ENCODE measurements around the gene TMEM45B. TPM values are rescaled to one million over a fixed set of nuclear protein-coding genes. Genes with fewer than 3 reads are reported as not detected.
"Not testable (repeated sequence)": the region's sequence is repeated elsewhere in the genome, so short reads cannot be mapped to it uniquely, and the experiment has no call there.

The TMEM45B gene
- total and polyA plus RNA-seq, 2 experiments from 2014 or later = 97.2 to 114 TPM

DNA sequence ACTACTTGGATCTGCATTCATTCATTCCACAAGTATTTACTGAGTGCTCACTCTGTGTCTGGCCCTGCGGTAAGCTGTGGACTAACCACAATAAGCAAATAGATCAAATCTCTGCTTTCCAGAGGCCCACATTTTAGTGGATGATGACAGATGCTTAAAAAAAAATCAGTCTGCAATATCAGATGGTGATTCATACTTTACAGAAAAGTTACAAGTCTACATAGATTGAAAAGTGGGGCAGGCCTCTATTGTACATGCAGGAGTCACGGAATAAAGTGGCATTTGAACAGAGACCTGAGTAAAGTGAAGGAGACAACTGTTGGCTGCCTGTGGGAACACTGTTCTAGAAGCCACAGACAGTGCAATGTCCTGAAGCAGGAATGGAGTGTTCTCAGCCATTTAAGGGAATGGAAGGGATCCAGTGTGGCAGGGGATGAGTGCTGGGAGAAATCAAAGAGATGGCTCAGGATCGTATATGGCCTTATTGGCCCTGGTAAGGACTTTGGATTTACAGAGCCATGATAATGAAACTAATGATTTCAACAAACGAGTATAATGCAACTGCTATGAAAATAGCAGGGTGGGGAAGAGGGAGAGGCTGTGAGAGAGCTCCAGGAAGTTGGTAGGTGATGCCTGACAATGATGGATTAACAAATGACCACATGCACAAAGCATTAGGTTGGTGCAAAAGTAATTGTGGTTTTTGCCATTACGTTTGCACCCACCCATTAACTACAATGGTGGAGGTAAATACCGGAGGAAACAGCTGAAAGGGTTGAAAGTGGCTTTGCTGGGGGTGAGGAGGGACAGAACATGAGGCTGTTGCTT is 31.1 kb downstream of the TMEM45B start:
- Histone ChIP-seq H3K27me3 (no peaks in the 10 kb centered on the region), H3K4me2 (peak overlapping the region; percentile 23), H3K9me2 (replicated peaks; ENCODE audit: insufficient read depth) (no peaks in the 10 kb centered on the region), H3K4me1 (ENCODE audit: insufficient read depth) (peaks cover 15% of the 10 kb centered on the region), H3K79me2 (peaks cover 5% of the 10 kb centered on the region), H2AFZ (no peak overlapping the region), H3K36me3 (replicated peaks; ENCODE audit: insufficient read depth, low read depth) (no peaks in the 10 kb centered on the region), H3K27ac (peak overlapping the region; percentile 88), H3K9me3 (ENCODE audit: low read depth) (no peaks in the 10 kb centered on the region), H4K20me1 (ENCODE audit: insufficient read depth, poor library complexity, severe bottlenecking) (no peaks in the 10 kb centered on the region), H3K4me3 (no peak overlapping the region)
- WGBS (ENCODE audit: low lambda C conversion rate, missing lambda C conversion rate) = 50% methylated on average over 6 of the region's 6 CpGs
- TF ChIP-seq EZH2 (IDR thresholded peaks at IDR 0.05; ENCODE audit: borderline replicate concordance) = no peak
- TF ChIP-seq EZH2phosphoT487 (IDR thresholded peaks at IDR 0.05; ENCODE audit: low read depth, severe bottlenecking, unreplicated experiment) = peak; percentile 48
- TF ChIP-seq, protein P1, sequence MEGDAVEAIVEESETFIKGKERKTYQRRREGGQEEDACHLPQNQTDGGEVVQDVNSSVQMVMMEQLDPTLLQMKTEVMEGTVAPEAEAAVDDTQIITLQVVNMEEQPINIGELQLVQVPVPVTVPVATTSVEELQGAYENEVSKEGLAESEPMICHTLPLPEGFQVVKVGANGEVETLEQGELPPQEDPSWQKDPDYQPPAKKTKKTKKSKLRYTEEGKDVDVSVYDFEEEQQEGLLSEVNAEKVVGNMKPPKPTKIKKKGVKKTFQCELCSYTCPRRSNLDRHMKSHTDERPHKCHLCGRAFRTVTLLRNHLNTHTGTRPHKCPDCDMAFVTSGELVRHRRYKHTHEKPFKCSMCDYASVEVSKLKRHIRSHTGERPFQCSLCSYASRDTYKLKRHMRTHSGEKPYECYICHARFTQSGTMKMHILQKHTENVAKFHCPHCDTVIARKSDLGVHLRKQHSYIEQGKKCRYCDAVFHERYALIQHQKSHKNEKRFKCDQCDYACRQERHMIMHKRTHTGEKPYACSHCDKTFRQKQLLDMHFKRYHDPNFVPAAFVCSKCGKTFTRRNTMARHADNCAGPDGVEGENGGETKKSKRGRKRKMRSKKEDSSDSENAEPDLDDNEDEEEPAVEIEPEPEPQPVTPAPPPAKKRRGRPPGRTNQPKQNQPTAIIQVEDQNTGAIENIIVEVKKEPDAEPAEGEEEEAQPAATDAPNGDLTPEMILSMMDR (IDR thresholded peaks at IDR 0.05; ENCODE audit: poor library complexity) = no peak
- DNase-seq (ENCODE audit: low spot score) = peak; percentile 63

DNA sequence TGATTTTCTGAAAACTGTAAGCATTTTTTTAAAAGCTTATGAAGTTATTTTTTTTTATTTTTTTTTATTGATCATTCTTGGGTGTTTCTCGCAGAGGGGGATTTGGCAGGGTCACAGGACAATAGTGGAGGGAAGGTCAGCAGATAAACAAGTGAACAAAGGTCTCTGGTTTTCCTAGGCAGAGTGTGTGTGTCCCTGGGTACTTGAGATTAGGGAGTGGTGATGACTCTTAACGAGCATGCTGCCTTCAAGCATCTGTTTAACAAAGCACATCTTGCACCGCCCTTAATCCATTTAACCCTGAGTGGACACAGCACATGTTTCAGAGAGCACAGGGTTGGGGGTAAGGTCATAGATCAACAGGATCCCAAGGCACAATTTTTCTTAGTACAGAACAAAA is 31.7 kb downstream of the TMEM45B start:
- H3K4me3 ChIP-seq; H4K20me1 ChIP-seq (ENCODE audit: insufficient read depth, poor library complexity, severe bottlenecking); H3K9me2 ChIP-seq (replicated peaks; ENCODE audit: insufficient read depth); H3K79me2 ChIP-seq; H3K27me3 ChIP-seq; H3K9me3 ChIP-seq (ENCODE audit: low read depth); H3K36me3 ChIP-seq (replicated peaks; ENCODE audit: insufficient read depth, low read depth); H2AFZ ChIP-seq; DNase-seq (ENCODE audit: low spot score): not testable (repeated sequence)
- 60% methylated on average over 2 of the region's 3 CpGs for WGBS (ENCODE audit: low lambda C conversion rate, missing lambda C conversion rate)
- Histone ChIP-seq H3K4me1 (ENCODE audit: insufficient read depth) (peaks cover 15% of the 10 kb centered on the region), H3K27ac (peak overlapping the region; percentile 88), H3K4me2 (peak overlapping the region; percentile 23)

DNA sequence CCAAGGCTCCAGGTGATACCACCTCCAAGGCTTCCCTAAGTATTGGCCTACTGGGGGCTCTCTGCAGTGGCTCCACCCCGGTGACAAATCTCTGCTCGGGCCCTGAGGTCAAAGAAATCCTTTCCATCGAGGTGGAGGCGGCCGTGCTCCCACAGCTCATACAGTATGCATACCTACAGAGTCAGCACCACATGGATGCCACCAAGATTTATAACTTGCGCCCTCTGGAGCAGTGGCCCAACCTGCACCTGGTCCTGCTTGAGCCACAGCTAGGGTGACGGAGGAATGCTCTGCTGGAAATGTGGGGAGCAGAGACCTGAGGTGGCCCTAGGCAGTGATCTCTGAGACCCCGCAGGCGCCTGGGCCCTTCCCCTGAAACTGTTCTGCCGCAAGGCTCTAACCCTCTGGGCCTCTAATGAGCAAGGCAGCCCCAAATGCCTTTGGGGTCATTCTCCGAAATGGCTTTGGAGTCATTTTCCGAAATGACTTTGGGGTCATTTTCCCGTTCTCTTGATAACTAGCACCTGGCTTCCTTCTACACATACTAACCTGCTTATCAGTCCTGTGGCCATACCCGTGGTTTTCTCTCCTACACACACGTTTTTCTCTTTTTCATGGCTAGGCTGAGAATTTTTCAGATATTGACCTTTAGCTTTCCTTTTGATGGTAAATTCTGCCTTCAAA is 33.9 kb downstream of the TMEM45B start:
- no peaks in the 10 kb centered on the region for H3K27me3 ChIP-seq
- no peaks in the 10 kb centered on the region for H3K9me2 ChIP-seq (replicated peaks; ENCODE audit: insufficient read depth)
- H3K4me2 ChIP-seq = no peak overlapping the region
- H2AFZ ChIP-seq = no peak overlapping the region
- TF ChIP-seq EZH2 (IDR thresholded peaks at IDR 0.05; ENCODE audit: borderline replicate concordance) (no peak), EZH2phosphoT487 (IDR thresholded peaks at IDR 0.05; ENCODE audit: low read depth, severe bottlenecking, unreplicated experiment) (no peak)
- TF ChIP-seq, protein P1 (IDR thresholded peaks at IDR 0.05; ENCODE audit: poor library complexity) = no peak
- 88% methylated on average over 15 of the region's 15 CpGs for WGBS (ENCODE audit: low lambda C conversion rate, missing lambda C conversion rate)
- no peaks in the 10 kb centered on the region for H3K79me2 ChIP-seq
- no peaks in the 10 kb centered on the region for H4K20me1 ChIP-seq (ENCODE audit: insufficient read depth, poor library complexity, severe bottlenecking)
- no peak overlapping the region for H3K27ac ChIP-seq
- H3K4me3 ChIP-seq = no peak overlapping the region
- H3K36me3 ChIP-seq (replicated peaks; ENCODE audit: insufficient read depth, low read depth) = no peaks in the 10 kb centered on the region
- H3K4me1 ChIP-seq (ENCODE audit: insufficient read depth) = peaks cover 27% of the 10 kb centered on the region
- no peaks in the 10 kb centered on the region for H3K9me3 ChIP-seq (ENCODE audit: low read depth)
- DNase-seq (ENCODE audit: low spot score) = no peak

DNA sequence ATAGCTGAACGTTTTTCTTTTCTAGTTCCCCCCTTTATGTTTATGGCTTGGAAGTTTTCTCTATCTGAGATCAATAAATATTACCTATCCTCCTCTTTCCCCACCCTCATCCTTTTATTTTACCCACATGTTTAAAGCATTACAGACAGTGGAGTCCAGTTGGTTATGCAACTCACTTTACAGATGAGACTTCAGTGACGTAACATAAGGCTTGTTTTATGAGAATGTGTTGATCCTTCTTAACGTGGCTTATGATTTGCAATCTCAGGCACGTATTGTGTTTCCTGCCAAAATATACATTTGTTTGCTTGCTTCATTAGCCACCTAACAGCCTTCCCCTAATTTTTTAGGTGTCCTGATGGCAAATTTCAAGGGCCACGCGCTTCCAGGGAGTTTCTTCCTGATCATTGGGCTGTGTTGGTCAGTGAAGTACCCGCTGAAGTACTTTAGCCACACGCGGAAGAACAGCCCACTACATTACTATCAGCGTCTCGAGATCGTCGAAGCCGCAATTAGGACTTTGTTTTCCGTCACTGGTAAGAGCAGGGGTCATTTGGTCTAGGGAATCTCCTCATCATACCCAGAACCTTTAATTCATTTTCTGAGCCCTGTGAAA is 36.6 kb downstream of the TMEM45B start:
- peaks cover 12% of the 10 kb centered on the region for H3K4me1 ChIP-seq (ENCODE audit: insufficient read depth)
- no peaks in the 10 kb centered on the region for H4K20me1 ChIP-seq (ENCODE audit: insufficient read depth, poor library complexity, severe bottlenecking)
- H3K27me3 ChIP-seq = no peaks in the 10 kb centered on the region
- no peaks in the 10 kb centered on the region for H3K79me2 ChIP-seq
- H3K4me2 ChIP-seq = no peak overlapping the region
- H3K9me2 ChIP-seq (replicated peaks; ENCODE audit: insufficient read depth) = no peaks in the 10 kb centered on the region
- no peak for DNase-seq (ENCODE audit: low spot score)
- no peak overlapping the region for H2AFZ ChIP-seq
- H3K4me3 ChIP-seq = no peak overlapping the region
- no peak overlapping the region for H3K27ac ChIP-seq
- no peaks in the 10 kb centered on the region for H3K36me3 ChIP-seq (replicated peaks; ENCODE audit: insufficient read depth, low read depth)
- no peak for TF ChIP-seq EZH2 (IDR thresholded peaks at IDR 0.05; ENCODE audit: borderline replicate concordance)
- no peak for TF ChIP-seq EZH2phosphoT487 (IDR thresholded peaks at IDR 0.05; ENCODE audit: low read depth, severe bottlenecking, unreplicated experiment)
- TF ChIP-seq, protein P1 (IDR thresholded peaks at IDR 0.05; ENCODE audit: poor library complexity) = no peak
- 85% methylated on average over 15 of the region's 15 CpGs for WGBS (ENCODE audit: low lambda C conversion rate, missing lambda C conversion rate)
- no peaks in the 10 kb centered on the region for H3K9me3 ChIP-seq (ENCODE audit: low read depth)

Measured in hepatocyte (in vitro differentiated cells).